Activated CD4-positive, CD25-positive, alpha-beta regulatory T cell treated with anti-CD3 and anti-CD28 coated beads, Interleukin-2, amount 50 U/mL, for 16 hours (primary cell): ENCODE measurements around the gene PIM3.
A peak's percentile ranks its signal among the peaks of the same experiment; 100 is the strongest.

Source experiments
- DNase-seq: peaks from one replicate; pipeline ENCODE4 v3.0.0-alpha.2; 2020; ENCODE audit warnings: low read depth, low spot score

Gene PIM3

DNA sequence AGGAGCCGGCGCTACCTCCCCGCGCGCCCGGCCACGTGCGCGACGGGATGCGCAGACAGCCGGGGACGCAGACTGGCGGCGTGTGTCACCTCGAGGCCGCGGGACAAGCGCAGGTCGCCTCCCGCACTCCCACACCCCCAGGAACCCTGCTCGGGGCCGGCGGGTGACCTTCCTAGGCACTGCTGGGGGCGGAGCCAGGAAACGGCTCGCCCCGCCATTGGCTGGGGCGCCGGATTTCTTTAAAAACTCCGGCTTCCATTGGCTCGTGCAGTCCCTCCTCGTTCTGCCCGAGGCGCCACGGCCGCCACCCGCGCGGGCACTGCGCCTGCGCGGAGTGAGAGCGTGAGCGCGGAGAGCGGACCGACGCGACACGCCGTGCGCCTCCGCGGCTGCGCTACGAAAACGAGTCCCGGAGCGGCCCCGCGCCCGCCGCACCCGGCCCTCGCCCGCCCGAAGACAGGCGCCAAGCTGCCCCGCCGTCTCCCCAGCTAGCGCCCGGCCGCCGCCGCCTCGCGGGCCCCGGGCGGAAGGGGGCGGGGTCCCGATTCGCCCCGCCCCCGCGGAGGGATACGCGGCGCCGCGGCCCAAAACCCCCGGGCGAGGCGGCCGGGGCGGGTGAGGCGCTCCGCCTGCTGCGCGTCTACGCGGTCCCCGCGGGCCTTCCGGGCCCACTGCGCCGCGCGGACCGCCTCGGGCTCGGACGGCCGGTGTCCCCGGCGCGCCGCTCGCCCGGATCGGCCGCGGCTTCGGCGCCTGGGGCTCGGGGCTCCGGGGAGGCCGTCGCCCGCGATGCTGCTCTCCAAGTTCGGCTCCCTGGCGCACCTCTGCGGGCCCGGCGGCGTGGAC is at the start of gene PIM3:
Gene PIM3 (plus strand): TSS at position 614 of the 846 bp plus-strand sequence. CDS start 176 bp downstream, at position 790.
- peak; percentile 86 for DNase-seq

DNA sequence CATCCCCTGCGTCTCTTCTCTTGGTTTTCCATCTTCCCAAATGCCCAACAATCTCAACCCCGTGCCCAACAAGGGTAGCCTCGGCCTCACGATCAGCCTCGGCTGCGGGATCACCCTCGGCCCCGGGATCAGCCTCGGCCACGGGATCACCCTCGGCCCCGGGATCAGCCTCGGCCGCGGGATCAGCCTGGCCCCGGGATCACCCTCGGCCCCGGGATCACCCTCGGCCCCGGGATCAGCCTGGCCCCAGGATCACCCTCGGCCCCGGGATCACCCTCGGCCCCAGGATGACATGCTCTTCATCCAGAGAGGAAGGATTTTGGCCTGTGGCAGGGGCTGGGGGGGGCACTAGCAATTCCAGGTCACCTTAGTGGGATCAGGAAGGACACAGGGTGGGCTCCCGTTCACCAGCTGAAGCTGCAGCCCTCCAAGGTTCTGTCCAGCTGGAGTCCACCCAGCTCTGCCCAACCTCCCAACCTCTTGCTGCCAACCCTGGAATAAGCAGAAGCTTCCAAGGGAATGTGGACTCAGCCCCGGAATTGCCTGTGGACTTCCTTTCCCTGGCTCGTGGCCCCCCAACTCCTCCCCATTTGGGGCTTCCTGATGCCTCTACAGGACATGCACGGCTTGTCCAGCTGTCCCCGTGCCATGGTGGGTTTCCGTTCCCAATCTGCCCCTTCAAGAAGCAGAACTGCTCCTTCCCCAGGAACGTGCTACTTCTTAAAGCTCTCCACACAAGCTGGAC is 48.5 kb upstream of the PIM3 start:
- DNase-seq = no peak

DNA sequence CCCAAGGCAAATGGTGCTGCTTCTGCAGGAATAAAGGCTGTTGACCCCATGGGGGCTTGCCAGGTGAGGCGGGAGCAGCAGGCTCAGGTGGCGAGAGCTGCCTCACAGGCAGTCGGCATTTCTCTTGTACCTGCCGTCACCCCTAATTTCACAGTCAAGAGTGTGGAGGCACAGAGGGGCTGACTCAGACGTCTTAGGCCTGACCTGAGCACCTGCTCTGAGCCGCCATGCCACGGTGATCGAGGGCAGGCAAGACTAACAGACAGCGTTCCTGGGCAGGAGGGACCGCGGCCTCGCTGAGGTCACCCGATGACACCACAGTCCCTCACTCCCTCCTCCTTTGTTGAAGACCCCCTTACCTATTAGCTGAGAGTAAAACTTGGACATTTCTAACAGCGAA is 47.5 kb upstream of the PIM3 start:
- no peak for DNase-seq

DNA sequence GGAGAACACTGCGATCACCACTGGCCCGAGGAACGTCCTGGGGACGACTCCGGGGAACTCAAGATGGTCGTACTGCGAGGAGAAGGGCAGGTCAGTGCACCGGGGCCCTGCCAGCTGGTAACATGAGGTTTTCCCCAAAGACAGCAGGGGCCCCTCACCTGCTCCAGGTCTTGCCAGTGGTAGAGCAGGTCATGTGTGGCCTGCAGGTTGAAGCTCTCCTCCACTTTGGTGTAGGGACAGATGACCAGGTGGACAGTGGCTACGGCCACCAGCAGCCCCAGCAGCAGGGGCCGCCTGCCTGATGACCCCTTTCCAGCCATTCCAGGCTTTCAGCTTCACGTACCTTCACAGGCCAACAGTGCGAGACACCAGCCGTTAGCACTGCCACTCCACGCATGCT is 47.1 kb upstream of the PIM3 start:
- DNase-seq = no peak

DNA sequence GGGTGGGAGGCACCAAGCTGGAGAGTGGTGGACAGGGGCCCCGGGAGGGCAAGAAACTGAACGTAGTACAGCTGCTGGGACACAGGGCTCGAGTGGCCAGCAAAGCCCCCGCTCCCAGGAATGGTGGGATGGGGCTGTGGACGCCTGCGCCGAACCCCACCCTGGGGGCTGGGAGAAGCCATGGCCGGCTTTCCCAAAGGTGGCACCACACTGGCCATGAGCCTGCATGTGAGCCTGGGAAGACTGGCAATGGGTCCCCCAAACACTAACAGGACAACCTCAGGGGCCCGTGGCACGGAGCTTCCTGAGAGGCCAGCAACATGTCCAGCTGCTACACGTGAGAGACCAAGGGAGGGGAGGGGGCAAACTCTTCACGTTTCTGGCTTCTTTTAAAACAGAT is 46.3 kb upstream of the PIM3 start:
- DNase-seq = no peak

DNA sequence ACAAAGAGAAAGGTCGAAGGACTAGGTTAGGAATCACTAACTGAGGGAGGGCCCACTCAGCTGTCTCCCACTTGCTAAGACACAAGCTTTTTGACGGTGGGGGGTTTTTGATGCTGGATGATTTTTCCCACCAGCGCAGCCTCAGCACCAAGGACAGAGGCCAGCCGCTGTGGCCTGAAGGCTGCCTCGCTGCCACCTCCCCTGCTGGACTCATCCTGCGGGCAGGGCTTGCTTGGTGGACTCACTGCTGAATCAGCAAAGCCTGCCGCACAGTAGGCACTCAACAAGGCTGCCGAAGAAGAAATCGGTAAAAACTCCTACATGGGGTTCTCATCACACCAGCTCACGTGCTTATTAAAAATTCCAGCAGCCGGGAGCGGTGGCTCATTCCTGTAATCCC is 45.0 kb upstream of the PIM3 start:
- no peak for DNase-seq

- DNase-seq = no peak
These were observed 43.7 kb upstream of the PIM3 start for GRCh38 chr22:49916831-49917230.

DNA sequence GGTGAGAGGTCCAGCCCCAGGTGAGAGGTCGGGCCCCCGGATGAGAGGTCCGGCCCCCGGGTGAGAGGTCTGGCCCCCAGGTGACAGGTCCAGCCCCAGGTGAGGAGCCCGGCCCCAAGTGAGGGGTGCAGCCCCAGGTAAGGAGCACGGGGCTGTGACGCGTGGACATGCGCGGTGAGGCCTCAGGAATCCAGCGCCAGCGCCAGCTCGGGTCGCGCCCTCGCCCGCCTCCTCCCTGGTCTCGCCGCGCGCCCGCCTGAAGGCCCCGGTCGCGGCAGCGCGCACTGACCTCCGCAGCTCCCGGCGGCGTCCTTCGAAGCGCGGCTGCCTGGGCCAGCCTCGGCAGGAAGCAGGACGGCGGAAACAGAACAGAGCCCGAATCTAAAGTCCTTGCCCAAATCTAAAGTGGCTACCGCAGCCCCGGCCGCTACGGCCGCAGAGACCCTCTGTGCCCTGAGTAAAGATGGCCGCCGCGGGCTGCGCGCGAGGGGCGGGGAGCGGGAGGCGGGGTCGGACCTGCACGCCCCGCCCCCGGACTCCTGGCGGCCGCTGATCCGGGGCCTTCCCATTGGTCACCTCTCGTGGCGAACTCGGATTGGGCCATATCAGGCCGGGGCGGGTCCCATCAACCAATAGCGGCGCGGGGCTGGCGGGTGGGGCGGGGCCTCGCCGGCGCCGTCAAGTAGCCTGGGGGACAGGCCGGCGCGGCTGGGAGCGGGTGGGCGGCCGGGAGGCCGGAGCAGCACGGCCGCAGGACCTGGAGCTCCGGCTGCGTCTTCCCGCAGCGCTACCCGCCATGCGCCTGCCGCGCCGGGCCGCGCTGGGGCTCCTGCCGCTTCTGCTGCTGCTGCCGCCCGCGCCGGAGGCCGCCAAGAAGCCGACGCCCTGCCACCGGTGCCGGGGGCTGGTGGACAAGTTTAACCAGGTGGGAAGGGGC is 42.3 kb upstream of the PIM3 start, which contains the start of the genes ALG12 and CRELD2:
Gene ALG12 (minus strand): TSS at position 465 of the 937 bp plus-strand sequence. CDS start 4,673 bp downstream, outside the sequence.
Gene CRELD2 (plus strand): TSS at position 661 of the 937 bp plus-strand sequence. CDS start 136 bp downstream, at position 797.
- DNase-seq = peak; percentile 97

GRCh38 chr22:49918911-49919881 is 41.4 kb upstream of the PIM3 start:
- DNase-seq = no peak

GRCh38 chr22:49920859-49921258 is 39.7 kb upstream of the PIM3 start:
- no peak for DNase-seq

DNA sequence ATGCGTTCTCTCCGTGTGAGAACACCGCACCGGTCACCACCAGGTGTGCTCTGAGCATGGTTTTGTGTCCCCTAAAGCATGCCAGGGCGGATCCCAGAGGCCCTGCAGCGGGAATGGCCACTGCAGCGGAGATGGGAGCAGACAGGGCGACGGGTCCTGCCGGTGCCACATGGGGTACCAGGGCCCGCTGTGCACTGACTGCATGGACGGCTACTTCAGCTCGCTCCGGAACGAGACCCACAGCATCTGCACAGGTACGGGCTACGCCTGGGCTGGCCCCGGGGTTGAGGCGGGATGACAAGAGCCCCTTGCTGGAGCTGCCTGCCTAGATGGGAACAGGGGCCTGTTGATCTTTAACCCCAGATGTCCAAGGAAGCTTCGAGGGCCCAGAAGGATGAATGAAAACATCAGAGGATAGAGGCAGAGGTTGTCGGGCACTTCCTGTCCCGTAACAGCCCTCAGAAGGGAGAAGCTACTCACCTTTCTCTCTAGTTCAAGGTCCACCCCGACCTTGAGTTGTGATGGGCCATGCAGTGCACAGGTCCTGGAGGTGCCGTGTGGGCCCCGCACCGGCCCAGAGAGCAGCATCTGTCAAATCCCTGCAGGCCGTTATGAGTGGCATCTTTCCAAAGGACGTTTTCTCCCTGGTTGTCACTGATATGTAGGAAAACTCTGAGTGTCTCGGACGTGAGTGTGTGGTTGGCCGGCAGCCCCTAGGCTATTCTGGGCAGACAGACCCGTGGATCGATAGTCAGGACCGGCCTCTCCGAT is 38.9 kb upstream of the PIM3 start:
- DNase-seq = no peak

- DNase-seq = no peak
These were observed 38.1 kb upstream of the PIM3 start for GRCh38 chr22:49922484-49922883.

GRCh38 chr22:49922926-49923325 is 37.6 kb upstream of the PIM3 start:
- DNase-seq = no peak

DNA sequence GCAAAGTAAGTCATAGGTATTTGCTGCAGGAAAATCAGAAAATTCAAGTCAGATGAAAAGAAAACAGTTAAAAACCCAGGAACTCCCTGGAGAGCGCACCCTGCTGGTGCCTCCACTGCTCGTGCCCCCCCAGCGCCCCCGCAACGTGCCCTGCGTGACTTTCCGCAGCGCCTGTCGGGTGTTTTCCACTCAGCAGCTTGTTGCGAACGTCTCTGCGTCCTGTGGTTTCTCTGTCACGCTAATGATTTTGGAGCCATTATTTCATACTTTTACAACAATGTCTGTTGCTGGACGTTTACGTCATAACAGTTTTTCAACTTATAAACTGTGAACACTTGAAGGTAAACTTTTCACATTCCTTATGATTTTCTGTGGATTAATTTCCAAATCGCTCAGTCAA is 37.1 kb upstream of the PIM3 start:
- DNase-seq = no peak

DNA sequence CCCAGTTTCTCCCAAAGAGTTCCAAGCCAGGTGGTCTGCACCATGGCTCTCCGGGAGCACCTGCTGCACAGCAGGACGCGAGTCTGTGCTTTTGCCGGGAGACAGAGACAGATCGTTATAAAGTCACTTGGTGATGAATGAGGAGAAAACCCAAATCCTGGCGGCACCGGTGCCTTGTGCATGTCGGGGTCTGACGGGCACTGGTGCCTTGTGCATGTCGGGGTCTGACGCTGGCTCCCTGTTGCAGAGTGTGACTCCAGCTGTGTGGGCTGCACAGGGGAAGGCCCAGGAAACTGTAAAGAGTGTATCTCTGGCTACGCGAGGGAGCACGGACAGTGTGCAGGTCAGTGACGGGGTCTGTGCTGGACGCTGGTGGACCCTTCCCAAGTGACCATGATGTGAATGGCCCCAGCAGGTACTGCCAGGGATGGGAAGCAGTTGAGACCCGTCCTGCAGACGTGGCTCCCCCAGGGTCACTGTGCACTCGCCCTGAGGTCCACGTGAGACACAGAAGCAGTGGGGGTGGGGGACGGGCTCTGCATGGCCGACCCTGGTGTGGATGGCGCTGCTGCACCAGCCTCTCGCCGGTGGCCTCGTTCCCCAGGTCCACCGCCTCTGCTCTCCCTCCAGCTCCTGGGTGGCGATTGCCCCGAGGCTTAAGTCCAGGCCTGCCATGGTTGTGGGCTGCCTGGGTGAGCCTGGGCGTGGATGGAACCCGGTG is 36.3 kb upstream of the PIM3 start:
- no peak for DNase-seq

GRCh38 chr22:49925525-49926128 is 34.9 kb upstream of the PIM3 start:
- DNase-seq = peak; percentile 37

DNA sequence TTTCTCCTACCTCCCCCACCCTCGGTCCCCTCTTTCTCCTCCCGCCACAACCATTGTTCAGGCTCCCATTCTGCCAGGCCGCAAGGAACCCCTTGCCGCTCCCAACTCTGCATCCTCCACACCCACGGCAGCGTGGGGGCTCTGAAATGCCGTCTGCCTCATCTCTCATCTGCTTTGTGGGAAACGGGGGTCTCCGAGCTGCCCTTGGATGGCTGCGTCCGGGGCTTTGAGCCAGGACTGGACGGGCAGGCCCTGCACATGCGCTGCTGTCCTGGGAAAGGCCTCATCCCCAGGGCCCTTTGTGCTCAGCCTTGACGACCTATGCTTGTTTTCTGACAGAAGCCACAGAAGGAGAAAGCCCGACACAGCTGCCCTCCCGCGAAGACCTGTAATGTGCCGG is 33.7 kb upstream of the PIM3 start:
- no peak for DNase-seq

DNA sequence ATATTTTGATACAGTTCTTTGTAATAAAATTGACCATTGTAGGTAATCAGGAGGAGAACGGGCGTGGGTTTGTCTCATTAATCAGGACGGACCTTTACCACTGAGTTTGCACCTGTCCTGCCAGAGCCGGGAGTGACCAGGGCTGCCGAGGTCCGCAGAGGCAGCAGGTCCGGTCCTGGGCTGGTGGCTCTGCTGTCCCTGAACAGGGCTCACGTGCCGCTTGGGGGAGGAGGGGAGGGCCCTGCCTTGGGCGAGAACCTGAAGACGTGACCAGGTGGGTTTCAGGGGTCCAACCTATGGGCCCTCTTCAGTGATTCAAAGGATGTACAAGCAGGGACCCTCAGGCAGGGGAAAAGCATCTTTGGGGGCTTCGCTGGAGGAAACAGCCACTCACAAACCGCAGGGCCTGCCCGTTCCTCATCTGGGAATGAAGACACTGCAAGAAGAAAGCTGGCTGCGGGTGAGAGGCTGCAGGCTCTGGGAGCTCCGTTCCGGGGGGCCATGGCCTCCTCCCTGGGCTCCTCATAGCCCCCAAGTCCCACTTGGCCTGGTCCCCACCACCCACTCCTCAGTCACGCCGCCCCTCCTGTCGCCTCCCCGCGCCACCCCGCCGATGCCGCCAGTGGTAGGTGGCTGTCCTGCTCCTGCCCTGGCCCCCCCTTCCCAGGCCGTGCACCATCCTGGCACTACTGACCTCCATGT is 32.9 kb upstream of the PIM3 start:
- no peak for DNase-seq
